ENCODE data around the gene DNAH9.

Gene DNAH9

GRCh38 chr17:11612956-11613355 lies 14.7 kb downstream of the DNAH9 start:
- DNase-seq, result no peak

- no peak for DNase-seq
Measured at GRCh38 chr17:11618861-11619566, 20.7 kb downstream of the DNAH9 start.

DNA sequence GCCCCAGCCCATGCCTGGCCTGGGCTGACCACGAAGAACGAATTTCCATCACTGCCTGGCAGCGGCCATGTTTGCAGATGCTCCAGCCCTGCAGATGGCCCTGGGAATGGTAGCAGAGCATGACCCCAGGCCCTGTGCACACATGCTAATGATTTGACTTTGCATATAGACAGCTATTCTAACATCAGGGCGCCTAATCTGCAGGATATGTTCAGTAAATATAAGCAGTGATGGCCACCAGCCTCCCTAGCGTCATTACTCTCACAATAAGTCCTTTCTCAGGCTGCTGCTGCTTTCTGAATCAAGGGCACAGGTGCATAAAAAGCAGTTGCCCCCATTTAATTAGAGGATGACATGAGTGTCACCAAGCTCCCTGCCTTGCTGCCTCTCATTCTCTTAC lies 24.2 kb downstream of the DNAH9 start:
- DNase-seq, result no peak

- DNase-seq, result no peak
Measured at GRCh38 chr17:11624976-11625375, 26.7 kb downstream of the DNAH9 start.

DNA sequence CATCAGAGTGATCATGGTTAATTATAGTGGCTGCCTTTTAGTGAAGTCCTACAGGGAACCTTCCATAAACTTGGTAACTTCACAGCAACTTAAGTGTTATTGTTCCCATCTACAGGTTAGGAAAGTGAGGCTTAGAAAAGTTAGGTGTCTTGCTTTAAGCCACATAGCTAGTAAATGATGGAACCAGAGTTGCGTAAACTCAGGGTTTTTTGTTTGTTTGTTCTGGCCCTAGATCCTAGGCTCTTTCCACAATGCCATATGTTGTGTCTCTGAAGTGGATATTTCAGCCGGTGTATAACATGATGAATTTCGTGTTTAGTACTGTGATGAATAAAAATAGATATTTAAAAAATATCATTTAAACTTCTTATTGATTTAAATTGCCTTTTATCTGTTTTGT lies 27.6 kb downstream of the DNAH9 start:
- no peak for DNase-seq

DNA sequence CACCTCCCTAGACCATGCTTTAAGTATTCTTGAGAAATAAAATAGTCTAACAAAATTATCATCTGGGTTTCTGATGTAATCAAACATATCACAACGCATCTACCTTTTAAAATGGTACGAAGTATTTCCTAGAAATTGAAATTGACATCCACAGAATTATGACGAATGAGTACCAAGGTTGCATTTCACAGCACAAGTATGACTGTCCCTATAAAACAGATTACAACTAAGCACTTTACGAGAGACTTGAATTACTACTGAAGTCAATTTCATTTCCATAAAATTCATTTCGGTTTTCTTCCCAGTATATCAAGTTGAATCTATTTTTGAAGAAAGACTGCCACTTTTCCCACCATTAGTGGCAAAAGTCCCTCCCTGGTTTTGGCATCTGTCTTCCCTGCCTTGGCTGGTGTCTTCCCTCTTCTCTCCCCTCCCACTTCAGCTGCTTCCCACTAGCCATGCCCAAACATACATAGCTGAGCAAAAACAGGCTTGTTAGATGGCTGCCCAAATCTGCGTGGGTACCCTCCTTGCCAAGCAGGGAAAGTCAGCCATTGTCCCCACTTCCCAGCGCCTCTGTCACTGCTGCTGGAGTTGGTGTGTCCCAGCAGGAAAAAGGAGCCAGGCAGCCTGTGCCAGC lies 29.2 kb downstream of the DNAH9 start:
- no peak for DNase-seq

GRCh38 chr17:11628374-11628773 lies 30.1 kb downstream of the DNAH9 start:
- no peak for DNase-seq

DNA sequence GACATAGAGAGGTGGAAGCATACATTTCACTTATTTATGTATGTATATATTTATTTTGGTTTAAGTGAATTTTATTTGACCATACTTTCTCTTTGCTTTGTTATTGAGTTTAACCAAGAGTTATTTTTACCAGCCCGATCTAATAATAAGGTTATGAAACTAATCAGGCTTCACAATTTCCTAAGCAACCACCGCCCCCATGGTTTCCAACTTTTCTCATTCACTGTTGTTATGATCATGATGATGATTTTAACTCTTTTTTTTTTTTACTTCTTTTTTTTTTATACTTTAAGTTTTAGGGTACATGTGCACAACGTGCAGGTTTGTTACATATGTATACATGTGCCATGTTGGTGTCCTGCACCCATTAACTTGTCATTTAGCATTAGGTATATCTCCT lies 30.6 kb downstream of the DNAH9 start:
- DNase-seq, result no peak

GRCh38 chr17:11636771-11637170 lies 38.5 kb downstream of the DNAH9 start:
- no peak for DNase-seq

DNA sequence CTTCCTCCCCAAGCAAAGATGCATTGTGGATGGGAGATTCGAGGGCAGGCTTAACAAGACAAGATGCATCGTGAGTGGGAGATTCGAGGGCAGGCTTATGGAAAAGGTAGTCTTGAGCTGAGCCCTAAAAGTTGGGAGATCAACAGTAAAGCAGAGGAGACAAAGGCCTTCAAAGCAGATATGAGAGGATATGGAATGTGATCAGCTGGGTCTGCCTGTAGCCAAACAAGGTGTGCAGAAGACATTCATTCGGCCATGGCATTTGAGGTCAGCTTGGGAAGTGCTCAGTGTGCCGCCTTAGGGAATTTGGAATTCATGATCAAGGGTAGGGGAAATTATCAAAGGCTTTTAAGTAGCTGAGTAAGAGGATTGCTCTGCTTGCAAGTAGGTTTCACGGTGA lies 39.5 kb downstream of the DNAH9 start:
- no peak for DNase-seq

- DNase-seq, result no peak
Measured at GRCh38 chr17:11638700-11639265, 40.5 kb downstream of the DNAH9 start.

GRCh38 chr17:11639736-11640462 lies 41.6 kb downstream of the DNAH9 start:
- DNase-seq, result no peak

DNA sequence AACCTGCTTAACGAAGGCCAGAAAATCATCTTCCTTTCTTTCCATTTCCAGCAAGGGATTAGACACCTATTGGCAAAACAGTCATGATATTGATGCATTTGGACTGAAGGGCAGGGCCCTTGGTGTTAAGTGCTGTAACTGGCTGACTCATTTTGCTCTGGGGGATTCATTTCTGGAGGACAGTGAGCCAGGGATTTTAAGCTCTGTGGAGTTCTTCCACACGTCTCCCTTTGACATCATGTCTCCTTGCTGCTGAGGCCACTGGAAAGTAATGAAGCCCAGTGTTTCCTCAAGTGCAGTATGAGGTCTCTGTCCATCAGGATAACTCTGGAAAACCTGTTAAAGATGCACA lies 42.2 kb downstream of the DNAH9 start:
- no peak for DNase-seq

- no peak for DNase-seq
Measured at GRCh38 chr17:11641521-11642275, 43.4 kb downstream of the DNAH9 start.

GRCh38 chr17:11642655-11643054 lies 44.4 kb downstream of the DNAH9 start:
- DNase-seq, result no peak

DNA sequence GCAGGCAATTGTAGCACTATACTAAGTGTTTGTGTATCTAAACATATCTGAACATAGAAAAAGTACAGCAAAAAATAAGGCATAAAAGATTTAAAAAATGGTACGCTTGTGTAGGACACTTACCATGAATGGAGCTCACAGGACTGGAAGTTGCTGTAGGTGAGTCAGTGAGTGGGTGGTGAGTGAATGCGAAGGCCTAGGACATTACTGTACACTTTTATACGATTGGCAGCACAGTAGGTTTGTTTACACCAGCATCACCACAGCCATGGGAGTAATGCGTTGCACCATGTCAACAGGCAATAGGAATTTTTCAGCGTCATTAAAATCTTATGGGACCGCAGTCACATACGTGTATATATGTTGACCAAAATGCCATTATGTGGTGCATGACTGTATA lies 45.6 kb downstream of the DNAH9 start:
- DNase-seq, result no peak

DNA sequence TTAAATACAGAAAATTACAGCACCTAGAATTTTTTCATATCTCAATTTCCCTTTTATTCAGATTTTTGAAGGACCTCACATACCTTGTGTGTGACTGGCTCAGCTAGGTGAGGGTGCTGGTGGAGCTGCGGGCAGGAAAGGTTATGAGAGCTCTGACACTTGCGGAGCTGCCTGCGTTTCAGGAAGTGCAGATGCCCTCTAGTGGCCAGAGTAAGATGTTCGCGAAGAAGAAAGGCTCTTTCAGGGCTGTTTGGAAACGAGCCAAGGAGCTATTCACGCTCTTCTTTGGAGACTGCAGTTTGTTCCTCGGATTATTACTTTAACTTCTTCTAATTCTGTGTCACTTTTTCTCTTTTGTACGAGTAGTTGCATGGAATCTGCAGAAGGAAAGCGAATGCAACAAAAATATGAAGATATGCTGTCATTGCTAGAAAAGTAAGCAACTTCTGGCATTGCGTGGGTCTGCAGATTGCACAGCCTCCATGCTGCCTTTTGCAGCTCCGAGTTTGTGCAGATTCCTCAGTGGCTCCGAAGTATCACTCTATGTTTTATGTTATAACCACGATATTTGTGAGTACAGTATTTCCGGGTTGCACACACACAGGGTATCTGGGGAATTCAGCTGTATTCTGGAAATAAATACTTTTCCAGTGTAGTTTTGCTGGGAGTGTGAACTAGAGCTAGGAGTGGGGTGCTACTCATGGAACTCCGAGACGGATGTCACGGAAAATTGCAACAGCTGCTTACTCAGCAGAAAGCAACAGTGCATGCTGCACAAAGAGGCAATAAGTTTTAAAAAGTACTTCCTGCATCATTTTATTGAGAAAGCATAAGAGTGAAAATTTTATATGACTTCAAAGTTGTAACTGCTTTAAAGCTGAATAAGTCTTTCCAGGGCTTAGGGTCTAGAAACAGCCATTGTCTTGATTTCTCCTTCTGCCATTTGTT lies 46.3 kb downstream of the DNAH9 start:
- peak; percentile 29 to 49 for DNase-seq

DNA sequence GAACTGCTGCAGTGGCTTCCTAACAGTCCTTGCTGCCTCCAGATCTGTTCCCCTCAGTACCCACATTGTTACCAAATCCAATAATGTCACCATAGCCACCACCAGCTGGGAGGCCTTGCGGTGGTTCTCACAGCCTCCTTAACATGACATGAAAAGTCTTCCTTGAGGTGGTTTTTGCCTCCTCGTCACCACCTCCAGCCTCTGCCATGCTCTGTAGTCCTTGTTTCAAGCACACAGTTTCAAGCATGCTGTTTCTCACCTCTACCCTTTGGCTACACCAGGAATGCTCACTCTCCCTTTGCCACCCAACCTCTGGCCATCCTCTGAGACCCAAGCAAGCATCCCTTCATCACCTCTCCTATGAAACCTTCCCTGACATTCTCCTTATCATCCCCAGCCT lies 47.2 kb downstream of the DNAH9 start:
- no peak for DNase-seq

GRCh38 chr17:11651089-11651488 lies 52.8 kb downstream of the DNAH9 start:
- no peak for DNase-seq

GRCh38 chr17:11668618-11669017 lies 70.3 kb downstream of the DNAH9 start:
- no peak for DNase-seq

GRCh38 chr17:11671126-11671525 lies 72.9 kb downstream of the DNAH9 start:
- DNase-seq, result no peak

DNA sequence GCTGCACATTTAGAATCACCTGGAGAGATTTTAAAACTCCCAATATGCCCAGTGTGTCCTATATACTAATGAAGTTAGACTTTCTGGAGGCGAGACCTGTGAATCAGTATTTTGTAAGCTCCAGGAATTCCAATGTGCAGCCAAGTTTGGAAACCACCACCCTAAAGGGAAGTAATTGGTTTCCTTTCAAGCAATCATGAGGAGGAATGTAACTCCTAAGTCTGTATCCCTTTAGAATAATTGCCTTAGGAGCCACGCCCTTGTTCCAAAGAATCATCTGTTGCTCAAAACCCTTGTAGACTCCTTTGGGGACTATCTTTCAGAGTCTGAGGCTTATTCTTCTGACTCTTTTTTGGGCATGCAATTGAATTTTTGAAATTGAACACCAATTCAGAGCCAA lies 84.4 kb downstream of the DNAH9 start:
- no peak for DNase-seq
